Left lung (tissue), 10 donors: ENCODE results near the gene STK16. TPM values are rescaled to one million over a fixed set of nuclear protein-coding genes. Genes with fewer than 3 reads are reported as not detected.
A peak's percentile ranks its signal among the peaks of the same experiment; 100 is the strongest.

Source experiments
- ATAC-seq: fragments of 200-7000 bp; cut with Tn5 transposase; one replicate; pipeline ENCODE4 v1.9.1; 2020; ENCODE audit warnings: moderate library complexity
- DNase-seq, 4 donors: peaks; one replicate each; pipeline ENCODE4 v3.0.0-alpha.2; 2013 to 2020
- H3K27ac ChIP-seq, 2 donors: fragments of 200-600 bp; sonication (generic) in 1 of 2; one replicate each; pipeline versions ENCODE4 v1.5.0 to v1.8.0; 2020 to 2021
- H3K27me3 ChIP-seq, 2 donors: fragments of 200-600 bp; sonication (generic) in 1 of 2; one replicate each; pipeline versions ENCODE4 v1.5.0 to v1.8.0; 2020 to 2021
- H3K36me3 ChIP-seq, 2 donors: fragments of 200-600 bp; sonication (generic) in 1 of 2; one replicate each; pipeline versions ENCODE4 v1.5.0 to v1.8.0; 2020 to 2021
- H3K4me1 ChIP-seq, 2 donors: fragments of 200-600 bp; one replicate each; pipeline ENCODE4 v1.8.0; 2021
- H3K4me3 ChIP-seq, 2 donors: fragments of 200-600 bp; sonication (generic) in 1 of 2; one replicate each; pipeline versions ENCODE4 v1.5.0 to v1.8.0; 2020 to 2021; ENCODE audit warnings: mild to moderate bottlenecking in 1 of 2
- H3K9me3 ChIP-seq, 2 donors: fragments of 200-600 bp; sonication (generic) in 1 of 2; one replicate each; pipeline versions ENCODE4 v1.5.0 to v1.8.0; 2020 to 2021
- CTCF ChIP-seq, 2 donors: fragments of 200-600 bp; sonication (generic) in 1 of 2; IDR thresholded peaks; one replicate each; pipeline versions ENCODE4 v1.5.0 to v1.8.0; 2021; ENCODE audit warnings: antibody characterized with exemption in 2 of 2
- intact Hi-C, 2 donors: fragments of 100-400 bp; cut with DNase I; formaldehyde crosslinking; loops; one replicate each; pipeline versions ENCODE4 v1.11.2 to v1.14.2; 2022
- microRNA-seq, 2 donors: library from miRNA; unstranded; fragments of <30 nt; microRNA quantifications; one replicate each; pipeline ENCODE4, GENCODE V29; 2019
- polyA plus RNA-seq, 6 donors: library from polyadenylated mRNA; unstranded; fragments of 120-200 nt; gene quantifications; one replicate each; pipeline ENCODE4 v1.2.1, GENCODE V29; 2013; ENCODE audit not compliant: insufficient read length in 6 of 6
- total RNA-seq, 2 donors: library from RNA; stranded (reverse); fragmentation: NEBNext Ultra II Directional; extraction: Animal tissue kit (Norgen Biotek cat#: 25700); gene quantifications; one replicate each; pipeline ENCODE4 v1.2.1, GENCODE V29; 2021
- donor health status: DM: no; HTN: yes; CAD: no.
- donor health status: DM: no; HTN: no; CAD: no.

The STK16 gene
- total and polyA plus RNA-seq, 8 donors = 23.9 to 35.6 (median 33.1) TPM

DNA sequence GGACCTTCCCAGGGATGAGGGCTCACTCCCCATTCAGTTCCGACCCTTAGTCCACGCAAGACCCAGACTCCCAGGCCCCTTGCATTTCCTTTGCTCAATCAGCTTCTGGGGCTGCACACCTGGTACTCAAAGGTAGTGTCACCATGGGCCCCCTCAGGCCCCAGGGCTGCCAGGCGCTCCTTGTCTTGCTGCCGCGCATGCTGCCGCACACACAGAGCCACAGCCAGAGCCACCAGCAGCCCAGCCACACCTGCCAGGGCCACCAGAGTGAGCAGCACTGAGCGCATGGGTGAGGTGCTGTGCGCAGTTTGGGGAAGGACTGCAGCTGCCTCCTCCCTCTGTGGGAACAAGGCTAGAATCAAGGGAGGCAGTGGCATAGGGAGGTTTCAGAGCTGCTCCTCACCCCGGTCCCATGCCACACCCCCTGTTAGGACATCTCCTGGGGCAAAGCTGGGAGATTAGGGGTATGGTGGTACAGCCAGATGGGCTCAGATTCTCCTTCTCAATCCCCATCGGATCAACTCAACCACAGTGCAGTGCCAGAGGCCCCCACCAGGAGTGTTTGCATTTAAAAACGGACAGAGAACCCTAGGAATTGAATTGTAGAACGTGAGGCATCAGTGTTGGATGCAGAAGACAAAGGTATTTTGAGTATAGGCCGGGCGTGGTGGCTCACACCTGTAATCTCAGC is 52.6 kb downstream of the STK16 start:
- TF ChIP-seq CTCF (IDR thresholded peaks at IDR 0.05) = no peak

DNA sequence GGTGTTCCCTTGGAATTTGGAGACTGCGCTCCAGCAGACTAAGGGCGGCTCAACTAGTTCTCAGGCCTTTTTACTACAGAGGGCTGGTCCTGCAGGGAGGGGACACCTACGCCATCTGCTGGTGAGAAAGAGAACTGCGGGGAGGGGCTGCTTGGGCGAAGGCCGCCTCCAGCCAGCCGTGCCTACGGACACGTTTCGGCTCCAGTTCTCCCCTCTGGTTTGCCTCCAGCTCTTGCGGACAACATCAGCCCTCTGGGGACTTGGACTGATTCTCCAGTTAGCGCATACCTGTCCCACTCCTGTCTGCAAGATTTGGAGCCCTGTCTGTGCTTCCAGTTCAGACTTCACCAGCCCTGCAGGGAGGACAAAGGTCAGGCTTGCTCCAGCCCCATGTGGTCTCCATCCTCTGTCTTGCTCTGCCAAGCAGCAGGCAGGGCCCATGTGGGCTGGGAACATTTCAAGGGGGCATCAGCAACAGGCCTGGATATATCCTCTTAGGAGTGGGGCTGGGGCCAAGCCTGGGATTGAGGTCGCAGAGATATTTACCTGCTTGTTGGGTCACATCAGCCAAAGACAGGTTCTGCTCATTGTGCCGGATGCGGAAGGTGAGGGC is 53.6 kb downstream of the STK16 start:
- H3K9me3 ChIP-seq = no peaks in the 10 kb centered on the region
- intact Hi-C loops = loop anchor here (5.0 to 10.0 kb wide), 2 partner anchors 127 to 134 kb away; partner anchors contain the start of genes NHEJ1 (in 1 of the 2) and SLC23A3 (in 1 of the 2)
- no peak overlapping the region for H3K27ac ChIP-seq
- ATAC-seq (peak; percentile 84), DNase-seq (peak; percentile 68 to 93 (median 85))
- H3K4me1 ChIP-seq = peaks cover 0 to 18% of the 10 kb centered on the region in 2 donors
- no peak overlapping the region for H3K4me3 ChIP-seq
- no peaks in the 10 kb centered on the region for H3K36me3 ChIP-seq
- peaks cover 0 to 65% of the 10 kb centered on the region in 2 donors for H3K27me3 ChIP-seq
- TF ChIP-seq CTCF (IDR thresholded peaks at IDR 0.05) = peak; percentile 99 to 100

More for the DNA sequence above, 52.6 kb downstream of the STK16 start:
- Histone ChIP-seq H3K27ac (no peak overlapping the region), H3K27me3 (peaks cover 0 to 58% of the 10 kb centered on the region in 2 donors), H3K36me3 (no peaks in the 10 kb centered on the region), H3K9me3 (no peaks in the 10 kb centered on the region), H3K4me3 (no peak overlapping the region), H3K4me1 (peaks cover 0 to 18% of the 10 kb centered on the region in 2 donors)
- intact Hi-C loops = loop anchor here (5.0 to 10.0 kb wide), 2 partner anchors 126 to 133 kb away; partner anchors contain the start of genes NHEJ1 (in 1 of the 2) and SLC23A3 (in 1 of the 2)
- ATAC-seq (no peak), DNase-seq (no peak)

DNA sequence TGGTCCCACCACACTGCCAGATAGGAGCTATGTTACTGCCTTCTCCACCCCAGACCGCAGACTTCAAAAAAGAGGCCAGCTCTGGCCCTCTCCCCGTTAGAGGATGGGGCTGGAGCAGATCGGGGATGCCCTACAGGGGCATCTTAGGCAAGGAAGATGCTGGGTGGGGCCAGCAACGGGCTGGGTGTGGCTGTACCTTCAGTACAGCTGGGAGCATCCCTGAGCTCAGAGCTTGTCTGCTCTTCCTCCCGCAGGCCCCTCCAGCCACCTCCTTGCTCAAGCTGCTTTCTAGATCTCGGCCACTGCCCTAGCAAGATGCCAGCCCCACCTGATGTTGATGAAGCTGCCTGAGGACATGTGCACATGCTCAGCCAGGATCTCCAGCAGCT is 54.1 kb downstream of the STK16 start:
- ATAC-seq (no peak), DNase-seq (peak in 1 of 4 donors; percentile 42)
- Histone ChIP-seq H3K4me3 (no peak overlapping the region), H3K4me1 (peaks cover 0 to 13% of the 10 kb centered on the region in 2 donors), H3K9me3 (no peaks in the 10 kb centered on the region), H3K36me3 (no peaks in the 10 kb centered on the region), H3K27me3 (peaks cover 0 to 64% of the 10 kb centered on the region in 2 donors), H3K27ac (no peak overlapping the region)
- intact Hi-C loops = loop anchor here (5.0 to 10.0 kb wide), 2 partner anchors 127 to 135 kb away; partner anchors contain the start of genes NHEJ1 (in 1 of the 2) and SLC23A3 (in 1 of the 2)
- no peak for TF ChIP-seq CTCF (IDR thresholded peaks at IDR 0.05)

Small RNA genes within 50 kb of the gene (microRNA-seq; reads per million reads assigned to microRNA genes)
- gene MIR153-1 = 0 reads per million in 2 donors

Other genes starting within 250 kb of the STK16 start
- gene CFAP65, start 204.0 kb upstream of the STK16 start, total RNA-seq = 1 to 10 TPM in 1 of 2 donors, not detected in 1; 4.3 TPM
- gene CFAP65, start 204.0 kb upstream of the STK16 start, polyA plus RNA-seq = 1 to 10 TPM in 5 of 6 donors, under 1 TPM in 1; 0.83 to 4.3 (median 2.9) TPM
- 1 to 10 TPM; 1.0 to 1.7 TPM for gene IHH, start 184.6 kb upstream of the STK16 start, total RNA-seq
- 1 to 10 TPM; 1.7 to 3.7 (median 2.1) TPM for gene IHH, start 184.6 kb upstream of the STK16 start, polyA plus RNA-seq
- 10 to 100 TPM; 14.0 to 16.4 TPM for gene NHEJ1, start 84.7 kb upstream of the STK16 start, total RNA-seq
- gene NHEJ1, start 84.7 kb upstream of the STK16 start, polyA plus RNA-seq = 10 to 100 TPM; 16.3 to 20.9 (median 18.8) TPM
- 1 to 10 TPM; 3.8 to 4.4 TPM for gene SLC23A3, start 75.5 kb upstream of the STK16 start, total RNA-seq
- gene SLC23A3, start 75.5 kb upstream of the STK16 start, polyA plus RNA-seq = 1 to 10 TPM; 2.6 to 5.5 (median 4.3) TPM
- 10 to 100 TPM; 59.0 to 68.2 TPM for gene CNPPD1, start 68.6 kb upstream of the STK16 start, total RNA-seq
- 10 to 100 TPM; 34.6 to 42.7 (median 40.7) TPM for gene CNPPD1, start 68.6 kb upstream of the STK16 start, polyA plus RNA-seq
- gene RETREG2, start 67.2 kb upstream of the STK16 start, total RNA-seq = 10 to 100 TPM; 84.6 to 85.4 TPM
- gene RETREG2, start 67.2 kb upstream of the STK16 start, polyA plus RNA-seq = 10 to 100 TPM; 75.0 to 86.6 (median 81.7) TPM
- 10 to 100 TPM; 28.5 to 40.8 TPM for gene ZFAND2B, start 38.7 kb upstream of the STK16 start, total RNA-seq
- 10 to 100 TPM; 26.3 to 41.8 (median 36.0) TPM for gene ZFAND2B, start 38.7 kb upstream of the STK16 start, polyA plus RNA-seq
- 10 to 100 TPM; 24.3 to 45.3 TPM for gene ABCB6, start 26.5 kb upstream of the STK16 start, total RNA-seq
- 10 to 100 TPM; 23.2 to 45.3 (median 30.1) TPM for gene ABCB6, start 26.5 kb upstream of the STK16 start, polyA plus RNA-seq
- gene ATG9A, start 15.8 kb upstream of the STK16 start, total RNA-seq = 10 to 100 TPM; 53.6 to 58.9 TPM
- gene ATG9A, start 15.8 kb upstream of the STK16 start, polyA plus RNA-seq = 10 to 100 TPM; 43.1 to 52.6 (median 47.0) TPM
- 10 to 100 TPM; 34.5 to 36.5 TPM for gene ANKZF1, start 15.7 kb upstream of the STK16 start, total RNA-seq
- 10 to 100 TPM; 54.7 to 85.5 (median 80.0) TPM for gene ANKZF1, start 15.7 kb upstream of the STK16 start, polyA plus RNA-seq
- 10 to 100 TPM in 1 of 2 donors, 1 to 10 TPM in 1; 9.9 to 11.9 TPM for gene GLB1L, start within 50 bp of the STK16 start, total RNA-seq
- gene GLB1L, start within 50 bp of the STK16 start, polyA plus RNA-seq = 10 to 100 TPM; 14.6 to 17.9 (median 16.6) TPM
- gene TUBA4B, start 7.8 kb downstream of the STK16 start, total RNA-seq = 1 to 10 TPM in 1 of 2 donors, not detected in 1; 3.0 TPM
- gene TUBA4B, start 7.8 kb downstream of the STK16 start, polyA plus RNA-seq = 1 to 10 TPM in 5 of 6 donors, under 1 TPM in 1; 0.50 to 6.0 (median 3.7) TPM
- 10 to 100 TPM; 65.0 to 84.0 TPM for gene TUBA4A, start 8.4 kb downstream of the STK16 start, total RNA-seq
- 10 to 100 TPM; 24.1 to 41.4 (median 36.2) TPM for gene TUBA4A, start 8.4 kb downstream of the STK16 start, polyA plus RNA-seq
- 10 to 100 TPM; 54.2 to 97.4 TPM for gene DNAJB2, start 33.9 kb downstream of the STK16 start, total RNA-seq
- 10 to 100 TPM; 58.7 to 74.8 (median 63.7) TPM for gene DNAJB2, start 33.9 kb downstream of the STK16 start, polyA plus RNA-seq
- 1 to 10 TPM in 1 of 2 donors, not detected in 1; 1.4 TPM for gene PTPRN, start 63.9 kb downstream of the STK16 start, total RNA-seq
- gene PTPRN, start 63.9 kb downstream of the STK16 start, polyA plus RNA-seq = 1 to 10 TPM in 1 of 6 donors, under 1 TPM in 5; 0.17 to 1.1 (median 0.79) TPM
- gene RESP18, start 87.3 kb downstream of the STK16 start, total RNA-seq = not detected
- not detected for gene RESP18, start 87.3 kb downstream of the STK16 start, polyA plus RNA-seq
- gene DNPEP, start 142.4 kb downstream of the STK16 start, total RNA-seq = 10 to 100 TPM; 41.6 to 62.9 TPM
- gene DNPEP, start 142.4 kb downstream of the STK16 start, polyA plus RNA-seq = 10 to 100 TPM; 60.6 to 86.4 (median 72.9) TPM
- 100 to 1,000 TPM in 1 of 2 donors, 10 to 100 TPM in 1; 32.0 to 101 TPM for gene DES, start 172.9 kb downstream of the STK16 start, total RNA-seq
- gene DES, start 172.9 kb downstream of the STK16 start, polyA plus RNA-seq = 10 to 100 TPM in 5 of 6 donors, 1 to 10 TPM in 1; 8.7 to 31.3 (median 23.8) TPM
- gene SPEG, start 189.4 kb downstream of the STK16 start, total RNA-seq = 10 to 100 TPM in 1 of 2 donors, 1 to 10 TPM in 1; 7.3 to 11.7 TPM
- gene SPEG, start 189.4 kb downstream of the STK16 start, polyA plus RNA-seq = 10 to 100 TPM; 21.5 to 34.2 (median 29.1) TPM